Stomach (tissue), 4 donors: Measurements from ENCODE around the gene PPIC.
A peak's percentile ranks its signal among the peaks of the same experiment; 100 is the strongest.

Source experiments
- EP300 ChIP-seq: sonication (generic); formaldehyde crosslinking; IDR thresholded peaks from one replicate; pipeline ENCODE4 v1.6.1; 2017; ENCODE audit warnings: antibody characterized with exemption
- TF ChIP-seq, protein P1 (sequence below), 7 experiments: fragments of 450-650 bp in 4 of 7; fragments of 200-600 bp in 3 of 7; sonication (generic) in 3 of 7; IDR thresholded peaks; one replicate each; pipeline ENCODE4 v1.5.1; 2016 to 2019; ENCODE audit warnings: antibody characterized with exemption in 7 of 7, control low read depth in 2 of 7, mild to moderate bottlenecking in 1 of 7

DNA sequence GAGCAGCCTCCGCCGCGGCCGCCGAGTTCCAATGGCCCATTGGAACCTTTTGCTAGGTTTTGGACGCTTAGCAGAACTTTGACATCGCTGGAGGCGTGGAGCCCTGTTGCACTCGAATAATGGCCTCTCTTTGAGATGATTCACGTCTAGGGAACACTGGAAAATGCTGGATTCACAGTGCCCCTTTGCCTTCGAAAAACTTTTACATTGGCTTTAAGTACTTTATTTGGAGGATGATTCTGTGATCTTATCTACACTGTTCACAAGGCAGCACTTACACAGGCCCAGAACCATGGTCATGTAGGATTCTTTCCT is 536 bp upstream of the PPIC start:
- TF ChIP-seq, protein P1, sequence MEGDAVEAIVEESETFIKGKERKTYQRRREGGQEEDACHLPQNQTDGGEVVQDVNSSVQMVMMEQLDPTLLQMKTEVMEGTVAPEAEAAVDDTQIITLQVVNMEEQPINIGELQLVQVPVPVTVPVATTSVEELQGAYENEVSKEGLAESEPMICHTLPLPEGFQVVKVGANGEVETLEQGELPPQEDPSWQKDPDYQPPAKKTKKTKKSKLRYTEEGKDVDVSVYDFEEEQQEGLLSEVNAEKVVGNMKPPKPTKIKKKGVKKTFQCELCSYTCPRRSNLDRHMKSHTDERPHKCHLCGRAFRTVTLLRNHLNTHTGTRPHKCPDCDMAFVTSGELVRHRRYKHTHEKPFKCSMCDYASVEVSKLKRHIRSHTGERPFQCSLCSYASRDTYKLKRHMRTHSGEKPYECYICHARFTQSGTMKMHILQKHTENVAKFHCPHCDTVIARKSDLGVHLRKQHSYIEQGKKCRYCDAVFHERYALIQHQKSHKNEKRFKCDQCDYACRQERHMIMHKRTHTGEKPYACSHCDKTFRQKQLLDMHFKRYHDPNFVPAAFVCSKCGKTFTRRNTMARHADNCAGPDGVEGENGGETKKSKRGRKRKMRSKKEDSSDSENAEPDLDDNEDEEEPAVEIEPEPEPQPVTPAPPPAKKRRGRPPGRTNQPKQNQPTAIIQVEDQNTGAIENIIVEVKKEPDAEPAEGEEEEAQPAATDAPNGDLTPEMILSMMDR (IDR thresholded peaks at IDR 0.05) = no peak
- peak; percentile 3 for TF ChIP-seq EP300
